ENCODE data around the gene CACNG4.

CACNG4 gene

GRCh38 chr17:66955821-66956220 lies 8.7 kb upstream of the CACNG4 start:
- no peaks in the 10 kb centered on the region for H3K9me2 ChIP-seq (replicated peaks; ENCODE audit: control insufficient read depth, low read length)
- no peak overlapping the region for H3K4me2 ChIP-seq (ENCODE audit: low read length)
- H3K27ac ChIP-seq (ENCODE audit: low read depth, low read length), result no peak overlapping the region
- H3K27me3 ChIP-seq (ENCODE audit: control insufficient read depth, low read length), result no peaks in the 10 kb centered on the region
- no peaks in the 10 kb centered on the region for H3K4me1 ChIP-seq (ENCODE audit: control insufficient read depth, low read length)
- H3K4me3 ChIP-seq (ENCODE audit: low read length), result no peak overlapping the region
- H4K20me1 ChIP-seq (ENCODE audit: control insufficient read depth, insufficient read depth, low read depth, low read length), result no peaks in the 10 kb centered on the region
- TF ChIP-seq EZH2phosphoT487 (IDR thresholded peaks at IDR 0.05; ENCODE audit: borderline replicate concordance, low read length) (no peak), CTCF (IDR thresholded peaks at IDR 0.05; ENCODE audit: low read depth, low read length, poor library complexity, severe bottlenecking) (no peak)
- no peaks in the 10 kb centered on the region for H3K9me3 ChIP-seq (ENCODE audit: control insufficient read depth, insufficient read depth, low read length)
- H3K79me2 ChIP-seq (ENCODE audit: control insufficient read depth, low read length), result no peaks in the 10 kb centered on the region; the same call in 1 of the 2 replicates
- H3K36me3 ChIP-seq (ENCODE audit: control insufficient read depth, low read length), result no peaks in the 10 kb centered on the region
- no peaks in the 10 kb centered on the region for H3F3A ChIP-seq (ENCODE audit: control insufficient read depth, insufficient read depth)

- TF ChIP-seq CTCF (IDR thresholded peaks at IDR 0.05; ENCODE audit: low read depth, low read length, poor library complexity, severe bottlenecking) (no peak), EZH2phosphoT487 (IDR thresholded peaks at IDR 0.05; ENCODE audit: borderline replicate concordance, low read length) (no peak)
- Histone ChIP-seq H3F3A (ENCODE audit: control insufficient read depth, insufficient read depth) (no peaks in the 10 kb centered on the region), H4K20me1 (ENCODE audit: control insufficient read depth, insufficient read depth, low read depth, low read length) (no peaks in the 10 kb centered on the region), H3K27me3 (ENCODE audit: control insufficient read depth, low read length) (no peaks in the 10 kb centered on the region), H3K4me2 (ENCODE audit: low read length) (no peak overlapping the region), H3K36me3 (ENCODE audit: control insufficient read depth, low read length) (no peaks in the 10 kb centered on the region), H3K9me3 (ENCODE audit: control insufficient read depth, insufficient read depth, low read length) (no peaks in the 10 kb centered on the region), H3K9me2 (replicated peaks; ENCODE audit: control insufficient read depth, low read length) (no peaks in the 10 kb centered on the region), H3K4me1 (ENCODE audit: control insufficient read depth, low read length) (no peaks in the 10 kb centered on the region), H3K27ac (ENCODE audit: low read depth, low read length) (no peak overlapping the region), H3K4me3 (ENCODE audit: low read length) (no peak overlapping the region), H3K79me2 (ENCODE audit: control insufficient read depth, low read length) (no peaks in the 10 kb centered on the region)
These were observed 7.6 kb upstream of the CACNG4 start for GRCh38 chr17:66956941-66957340.

- TF ChIP-seq EZH2phosphoT487 (IDR thresholded peaks at IDR 0.05; ENCODE audit: borderline replicate concordance, low read length) (no peak), CTCF (IDR thresholded peaks at IDR 0.05; ENCODE audit: low read depth, low read length, poor library complexity, severe bottlenecking) (no peak)
- Histone ChIP-seq H3K36me3 (ENCODE audit: control insufficient read depth, low read length) (no peaks in the 10 kb centered on the region), H3F3A (ENCODE audit: control insufficient read depth, insufficient read depth) (no peaks in the 10 kb centered on the region), H3K4me1 (ENCODE audit: control insufficient read depth, low read length) (no peaks in the 10 kb centered on the region), H3K9me2 (replicated peaks; ENCODE audit: control insufficient read depth, low read length) (no peaks in the 10 kb centered on the region), H3K9me3 (ENCODE audit: control insufficient read depth, insufficient read depth, low read length) (no peaks in the 10 kb centered on the region), H3K27ac (ENCODE audit: low read depth, low read length) (no peak overlapping the region), H3K27me3 (ENCODE audit: control insufficient read depth, low read length) (0 out of 2 replicates have a peak, but pooled peaks cover 2% of the 10 kb centered on the region), H3K4me3 (ENCODE audit: low read length) (no peak overlapping the region), H3K4me2 (ENCODE audit: low read length) (no peak overlapping the region), H3K79me2 (ENCODE audit: control insufficient read depth, low read length) (no peaks in the 10 kb centered on the region), H4K20me1 (ENCODE audit: control insufficient read depth, insufficient read depth, low read depth, low read length) (no peaks in the 10 kb centered on the region)
These were observed 7.2 kb upstream of the CACNG4 start for GRCh38 chr17:66957343-66957742.
